GM12875 (cell line): Measurements from ENCODE around the gene PTPRG.

Experiments used
- H3K4me3 ChIP-seq: one replicate; pipeline ENCODE4 v1.5.1; 2011; ENCODE audit warnings: low read depth, low read length, control low read depth
- TF ChIP-seq, protein P1 (sequence below): IDR thresholded peaks from 2 replicates; pipeline ENCODE4 v1.5.1; 2011; ENCODE audit warnings: low read depth, mild to moderate bottlenecking, control low read depth, inconsistent platforms, low read length, moderate library complexity, borderline replicate concordance; ENCODE audit not compliant: insufficient read depth

PTPRG gene

DNA sequence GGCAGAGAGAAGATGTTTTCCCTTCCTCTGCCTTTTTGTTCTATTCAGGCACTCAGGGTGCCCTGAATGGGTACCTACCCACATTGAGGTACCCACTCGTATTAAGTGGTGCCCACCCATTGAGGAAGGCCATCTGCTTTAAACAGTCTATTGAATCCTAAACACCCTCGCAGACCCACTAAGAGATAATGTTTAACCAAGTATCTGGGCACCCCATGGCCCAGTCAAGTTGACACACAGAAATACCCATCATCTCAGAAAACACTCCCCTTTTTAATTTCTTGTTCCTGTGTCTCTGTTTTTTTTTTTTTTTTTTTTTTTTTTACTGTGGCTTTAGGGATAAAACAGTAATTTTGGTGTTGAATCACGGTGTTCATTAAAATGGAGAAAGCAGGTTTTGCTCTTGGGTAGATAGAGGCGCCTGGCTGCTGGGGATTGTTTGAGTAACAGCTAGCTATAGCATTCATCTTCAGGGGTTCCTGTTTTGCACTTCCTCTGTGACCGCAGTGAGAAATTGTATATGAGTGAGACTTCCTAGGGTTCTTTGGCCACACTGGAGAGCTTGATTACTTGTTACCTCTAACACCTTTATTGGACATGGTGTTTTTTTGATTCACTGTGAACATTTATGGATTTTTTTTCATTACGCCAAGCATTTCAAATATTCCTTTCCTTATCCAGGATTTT is 259.1 kb downstream of the PTPRG start:
- TF ChIP-seq, protein P1, sequence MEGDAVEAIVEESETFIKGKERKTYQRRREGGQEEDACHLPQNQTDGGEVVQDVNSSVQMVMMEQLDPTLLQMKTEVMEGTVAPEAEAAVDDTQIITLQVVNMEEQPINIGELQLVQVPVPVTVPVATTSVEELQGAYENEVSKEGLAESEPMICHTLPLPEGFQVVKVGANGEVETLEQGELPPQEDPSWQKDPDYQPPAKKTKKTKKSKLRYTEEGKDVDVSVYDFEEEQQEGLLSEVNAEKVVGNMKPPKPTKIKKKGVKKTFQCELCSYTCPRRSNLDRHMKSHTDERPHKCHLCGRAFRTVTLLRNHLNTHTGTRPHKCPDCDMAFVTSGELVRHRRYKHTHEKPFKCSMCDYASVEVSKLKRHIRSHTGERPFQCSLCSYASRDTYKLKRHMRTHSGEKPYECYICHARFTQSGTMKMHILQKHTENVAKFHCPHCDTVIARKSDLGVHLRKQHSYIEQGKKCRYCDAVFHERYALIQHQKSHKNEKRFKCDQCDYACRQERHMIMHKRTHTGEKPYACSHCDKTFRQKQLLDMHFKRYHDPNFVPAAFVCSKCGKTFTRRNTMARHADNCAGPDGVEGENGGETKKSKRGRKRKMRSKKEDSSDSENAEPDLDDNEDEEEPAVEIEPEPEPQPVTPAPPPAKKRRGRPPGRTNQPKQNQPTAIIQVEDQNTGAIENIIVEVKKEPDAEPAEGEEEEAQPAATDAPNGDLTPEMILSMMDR: no peak
- no peak overlapping the region for H3K4me3 ChIP-seq

DNA sequence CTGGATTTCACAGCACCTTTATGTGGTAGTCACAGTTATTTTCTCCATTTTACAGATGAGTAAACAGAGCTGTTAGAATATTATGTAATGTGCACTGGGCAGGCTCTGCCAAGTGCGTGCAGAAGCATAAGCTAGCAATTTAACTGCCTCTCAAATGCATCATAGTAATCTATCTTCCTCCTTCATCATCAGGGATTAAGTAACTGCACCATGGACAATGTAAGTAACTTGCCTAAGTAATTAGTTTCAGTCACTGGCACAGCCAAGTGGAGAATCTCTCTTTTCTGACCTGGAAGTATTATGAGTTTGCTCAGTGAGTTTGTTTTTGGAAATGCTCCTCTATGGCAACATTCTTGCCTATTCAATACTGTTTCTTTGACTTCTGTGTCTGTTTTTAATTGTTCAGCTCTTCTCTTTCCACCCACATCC is 260.5 kb downstream of the PTPRG start:
- TF ChIP-seq, protein P1: no peak
- no peak overlapping the region for H3K4me3 ChIP-seq

DNA sequence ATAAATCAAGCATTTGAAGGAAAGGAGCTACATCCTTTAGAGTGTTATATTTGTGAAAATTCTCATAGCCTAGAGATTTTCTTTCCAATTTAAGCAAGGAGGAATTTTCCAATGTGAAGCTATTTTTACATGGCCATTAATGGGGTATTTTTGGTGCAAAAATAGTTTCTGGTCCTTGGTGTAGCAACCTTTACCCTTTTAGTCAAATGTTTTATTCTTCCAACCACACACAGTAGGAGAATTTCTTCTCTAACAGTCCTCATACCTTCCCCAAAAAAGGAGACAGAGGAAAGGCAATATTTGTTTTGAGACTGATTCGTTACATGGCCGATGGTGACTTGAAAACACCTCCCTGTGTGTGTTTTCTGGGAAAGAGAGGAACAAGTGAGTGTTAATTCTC is 261.2 kb downstream of the PTPRG start:
- TF ChIP-seq, protein P1: no peak
- no peak overlapping the region for H3K4me3 ChIP-seq

DNA sequence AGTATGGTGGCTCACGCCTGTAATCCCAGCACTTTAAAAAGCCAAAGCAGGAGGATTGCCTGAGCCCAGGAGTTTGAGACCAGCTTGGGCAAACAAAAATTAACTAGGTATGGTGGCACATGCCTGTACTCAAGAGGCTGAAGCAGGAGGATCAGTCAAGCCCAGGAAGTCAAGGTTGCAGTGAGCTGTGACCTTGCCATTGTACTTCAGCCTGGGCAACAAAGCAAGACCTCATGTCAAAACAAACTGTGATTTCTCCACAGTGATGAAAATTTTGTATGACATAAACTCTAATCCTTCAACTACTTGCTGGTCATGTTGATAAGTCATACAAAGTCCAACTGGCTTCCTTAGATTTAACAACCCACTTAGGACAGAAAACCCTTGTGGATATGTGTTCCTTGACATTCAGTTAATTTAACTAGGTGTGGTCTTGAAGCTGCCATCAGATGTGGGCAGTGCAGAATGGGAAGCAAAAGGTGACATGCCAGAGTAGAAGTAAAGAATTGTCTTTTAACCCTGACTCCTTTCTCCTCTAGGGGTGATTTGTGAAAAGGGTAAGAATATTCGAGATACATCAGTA is 263.3 kb downstream of the PTPRG start:
- TF ChIP-seq, protein P1: no peak
- no peak overlapping the region for H3K4me3 ChIP-seq

DNA sequence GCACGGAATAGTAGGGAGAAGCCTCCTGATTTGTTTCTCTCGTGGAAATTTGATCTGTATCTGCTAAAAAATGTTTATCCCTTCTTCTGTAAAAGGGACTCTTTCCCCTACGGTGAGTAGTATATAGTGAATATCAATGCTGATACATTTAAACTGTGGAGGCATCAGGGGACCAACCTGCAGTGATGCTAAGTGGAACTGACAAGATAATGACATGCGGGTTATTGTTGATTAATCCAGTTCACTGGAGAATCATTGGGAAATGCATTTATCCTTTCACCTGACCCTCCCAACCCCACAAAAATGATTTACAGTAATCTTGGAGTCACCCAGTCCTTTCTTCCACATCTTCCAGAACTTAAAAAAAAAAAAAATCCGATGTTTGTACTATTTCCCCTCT is 264.8 kb downstream of the PTPRG start:
- TF ChIP-seq, protein P1: no peak
- H3K4me3 ChIP-seq: no peak overlapping the region

DNA sequence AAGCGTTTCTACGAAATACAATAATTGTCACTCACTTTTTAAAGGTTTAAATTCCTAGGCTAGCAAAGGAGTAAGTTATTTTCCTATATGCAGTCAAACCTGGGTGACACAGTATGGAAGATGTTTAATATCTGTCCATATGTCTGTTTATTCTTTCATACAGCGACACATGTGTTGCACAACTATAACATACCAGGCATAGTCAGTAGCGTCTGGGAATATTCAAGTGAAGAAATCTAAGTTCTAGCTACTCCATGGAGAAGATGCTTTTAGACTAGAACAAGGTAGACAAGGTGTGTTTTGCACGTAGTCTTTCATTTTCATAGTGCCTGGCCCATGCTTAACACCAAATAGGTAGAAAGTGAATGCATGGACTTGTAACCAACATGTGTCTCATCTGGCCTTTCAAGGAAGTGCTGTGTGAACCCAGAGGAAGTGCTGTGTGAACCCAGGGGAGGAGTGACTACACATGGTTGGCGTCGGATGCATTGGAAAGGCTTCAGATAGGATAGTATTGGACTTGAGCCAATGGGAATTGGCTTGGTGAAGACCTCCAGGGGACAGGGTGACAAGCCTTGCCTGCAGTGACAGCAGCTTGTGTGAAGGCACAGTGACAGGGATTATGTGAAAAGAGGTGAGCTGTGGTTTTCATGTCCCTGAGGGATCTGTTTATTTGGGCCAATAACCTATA is 267.0 kb downstream of the PTPRG start:
- no peak overlapping the region for H3K4me3 ChIP-seq
- TF ChIP-seq, protein P1: no peak
